ENCODE results near the gene TATDN3. TPM values are rescaled to one million over a fixed set of nuclear protein-coding genes. Genes with fewer than 3 reads are reported as not detected.

TATDN3 gene
- total RNA-seq, 1 experiment from 2014 or later: 24.1 TPM

Other genes with a start within 250 kb of the TATDN3 start
- gene ATF3, start 183.1 kb upstream of the TATDN3 start, total RNA-seq (2014; rRNA removed): 0.58 and 1.1 TPM in 2 replicates
- 1.3 and 5.1 TPM in 2 replicates for gene BATF3, start 92.1 kb upstream of the TATDN3 start, total RNA-seq (2014; rRNA removed)
- 36.2 and 55.0 TPM in 2 replicates for gene NSL1, start 117 bp upstream of the TATDN3 start, total RNA-seq (2014; rRNA removed)
- gene SPATA45, start 55.8 kb downstream of the TATDN3 start, total RNA-seq (2014; rRNA removed): not detected in 2 replicates
- gene FLVCR1, start 66.4 kb downstream of the TATDN3 start, total RNA-seq (2014; rRNA removed): 4.5 and 6.0 TPM in 2 replicates
- gene VASH2, start 158.6 kb downstream of the TATDN3 start, total RNA-seq (2014; rRNA removed): 1.7 and 3.3 TPM in 2 replicates
- 57.3 and 58.1 TPM in 2 replicates for gene ANGEL2, start 224.0 kb downstream of the TATDN3 start, total RNA-seq (2014; rRNA removed)